ENCODE data around the gene FOXA1. TPM values are rescaled to one million over a fixed set of nuclear protein-coding genes. Genes with fewer than 3 reads are reported as not detected.

Gene FOXA1
- total RNA-seq, 1 experiment from 2014 or later: 0.07 TPM

DNA sequence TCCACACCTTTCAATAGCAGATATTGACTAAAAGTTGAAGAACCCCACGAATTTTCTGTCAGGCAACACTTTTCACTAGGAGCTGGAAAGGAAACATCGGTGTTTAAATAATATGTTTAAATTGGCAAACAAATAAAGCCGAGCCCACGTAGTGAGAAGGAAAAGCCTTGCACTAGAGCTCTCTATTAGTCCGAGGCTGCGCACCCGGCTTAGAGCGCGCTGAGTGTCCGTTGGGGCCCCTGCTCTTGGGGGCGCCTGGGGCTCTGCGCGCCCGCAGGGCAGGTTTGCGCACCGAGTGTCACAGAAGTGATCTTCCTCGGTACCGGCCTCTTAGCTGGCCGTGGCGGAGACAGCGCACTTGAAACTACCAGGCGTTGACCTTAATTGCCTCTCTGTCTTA is 6.8 kb upstream of the FOXA1 start:
- Histone ChIP-seq H3K27ac (ENCODE audit: insufficient read length, low read depth, low read length) (no peak overlapping the region), H2BK15ac (ENCODE audit: low read depth, low read length) (no peak overlapping the region), H3K23me2 (ENCODE audit: insufficient read length, low read depth, low read length, poor library complexity, severe bottlenecking) (peaks cover 5% of the 10 kb centered on the region), H4K20me1 (ENCODE audit: control insufficient read depth, insufficient read depth, insufficient read length) (peaks cover 3% of the 10 kb centered on the region), H3K14ac (ENCODE audit: insufficient read depth, low read length) (no peak overlapping the region; the same call in 1 of the 2 replicates), H2AK5ac (ENCODE audit: insufficient read length, low read length) (no peak overlapping the region), H3K4me2 (ENCODE audit: insufficient read depth, insufficient read length, low read length) (no peak overlapping the region), H3K56ac (ENCODE audit: insufficient read length, low read depth, low read length) (no peak overlapping the region), H2BK20ac (ENCODE audit: low read depth, low read length, poor library complexity, severe bottlenecking) (no peak overlapping the region), H3K9me3 (ENCODE audit: control insufficient read depth, low read depth, low read length) (no peaks in the 10 kb centered on the region), H2BK5ac (ENCODE audit: insufficient read length, low read length) (no peak overlapping the region), H4K91ac (ENCODE audit: insufficient read length, low read depth, low read length) (no peak overlapping the region), H3K4ac (ENCODE audit: low read depth, low read length) (no peak overlapping the region), H3K9ac (ENCODE audit: extremely low read depth, insufficient read length, low read length) (no peak overlapping the region), H4K5ac (ENCODE audit: insufficient read length, low read depth, low read length) (no peak overlapping the region), H3K79me2 (ENCODE audit: insufficient read depth, low read length) (no peaks in the 10 kb centered on the region), H3K23ac (ENCODE audit: insufficient read length, low read depth, low read length) (no peak overlapping the region), H3K4me1 (ENCODE audit: insufficient read depth, low read length) (no peaks in the 10 kb centered on the region), H3K18ac (ENCODE audit: insufficient read length, low read depth, low read length) (no peak overlapping the region), H2BK12ac (ENCODE audit: insufficient read length, low read depth, low read length) (no peak overlapping the region), H2BK120ac (ENCODE audit: low read depth, low read length, poor library complexity, severe bottlenecking) (no peak overlapping the region), H2AFZ (ENCODE audit: low read length) (no peak overlapping the region), H3K79me1 (ENCODE audit: insufficient read depth, low read depth, low read length, poor library complexity, severe bottlenecking) (no peaks in the 10 kb centered on the region), H3T11ph (ENCODE audit: low read length) (no peak overlapping the region), H3K27me3 (ENCODE audit: insufficient read depth, low read length) (peaks cover 75% of the 10 kb centered on the region), H4K8ac (replicated peaks; ENCODE audit: insufficient read length, low read depth, low read length) (no peak overlapping the region)
- Mint-ChIP-seq H3K27ac (no peak overlapping the region), H3K36me3 (ENCODE audit: insufficient read depth in 1 of 3, low read depth in 3 of 3) (no peaks in the 10 kb centered on the region; a peak in 2 of 7 replicates), H3K4me1 (peaks cover 21 to 26% of the 10 kb centered on the region in 2 experiments), H3K9me3 (no peaks in the 10 kb centered on the region; a peak in 1 of 5 replicates), H3K27me3 (ENCODE audit: low read depth) (peaks cover 100% of the 10 kb centered on the region), H3K4me3 (no peak overlapping the region)
- DNase-seq: no peak
- no CpG with 5 or more reads among the region's 22 CpGs for WGBS (ENCODE audit: extremely low coverage, insufficient read length, low lambda C conversion rate)
- TF ChIP-seq, protein P1, sequence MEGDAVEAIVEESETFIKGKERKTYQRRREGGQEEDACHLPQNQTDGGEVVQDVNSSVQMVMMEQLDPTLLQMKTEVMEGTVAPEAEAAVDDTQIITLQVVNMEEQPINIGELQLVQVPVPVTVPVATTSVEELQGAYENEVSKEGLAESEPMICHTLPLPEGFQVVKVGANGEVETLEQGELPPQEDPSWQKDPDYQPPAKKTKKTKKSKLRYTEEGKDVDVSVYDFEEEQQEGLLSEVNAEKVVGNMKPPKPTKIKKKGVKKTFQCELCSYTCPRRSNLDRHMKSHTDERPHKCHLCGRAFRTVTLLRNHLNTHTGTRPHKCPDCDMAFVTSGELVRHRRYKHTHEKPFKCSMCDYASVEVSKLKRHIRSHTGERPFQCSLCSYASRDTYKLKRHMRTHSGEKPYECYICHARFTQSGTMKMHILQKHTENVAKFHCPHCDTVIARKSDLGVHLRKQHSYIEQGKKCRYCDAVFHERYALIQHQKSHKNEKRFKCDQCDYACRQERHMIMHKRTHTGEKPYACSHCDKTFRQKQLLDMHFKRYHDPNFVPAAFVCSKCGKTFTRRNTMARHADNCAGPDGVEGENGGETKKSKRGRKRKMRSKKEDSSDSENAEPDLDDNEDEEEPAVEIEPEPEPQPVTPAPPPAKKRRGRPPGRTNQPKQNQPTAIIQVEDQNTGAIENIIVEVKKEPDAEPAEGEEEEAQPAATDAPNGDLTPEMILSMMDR (conservative IDR thresholded peaks at IDR 0.05): no peak
